Prostate gland (tissue), 2 donors: ENCODE measurements around the gene MS4A13.

Source experiments
- POLR2A ChIP-seq: fragments of 450-650 bp; IDR thresholded peaks from one replicate; pipeline ENCODE4 v1.6.1; 2016; ENCODE audit warnings: antibody characterized with exemption, mild to moderate bottlenecking
- POLR2AphosphoS5 ChIP-seq: sonication (generic); formaldehyde crosslinking; IDR thresholded peaks from one replicate; pipeline ENCODE4 v1.6.1; 2017; ENCODE audit warnings: antibody characterized with exemption
- TF ChIP-seq, protein P1 (sequence below), 4 experiments: fragments of 200-600 bp in 2 of 4; fragments of 450-650 bp in 2 of 4; sonication (generic) in 2 of 4; IDR thresholded peaks; 1 replicate in 3 of 4; 2 replicates in 1 of 4; pipeline ENCODE4 v1.5.1; 2016 to 2019; ENCODE audit warnings: antibody characterized with exemption in 4 of 4, mild to moderate bottlenecking in 2 of 4, moderate library complexity in 2 of 4

DNA sequence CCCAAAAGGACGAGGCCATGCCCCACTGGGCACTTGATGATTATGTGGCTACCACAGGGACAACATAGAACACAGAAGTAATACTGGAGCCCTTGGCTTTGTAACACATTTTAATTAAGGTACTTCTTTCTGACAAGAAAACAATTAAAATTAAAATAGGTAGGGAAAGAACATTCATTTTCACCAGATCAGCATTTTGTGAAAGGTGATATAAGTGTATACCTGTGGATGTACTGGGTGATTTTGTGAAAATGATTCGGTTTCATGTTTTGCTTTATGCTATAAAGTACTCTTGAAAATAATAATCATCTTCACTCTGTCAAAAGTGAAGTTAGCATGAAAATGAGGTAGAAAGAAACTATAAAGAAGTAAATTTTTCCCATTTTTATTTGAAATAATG is 21.7 kb upstream of the MS4A13 start:
- TF ChIP-seq, protein P1, sequence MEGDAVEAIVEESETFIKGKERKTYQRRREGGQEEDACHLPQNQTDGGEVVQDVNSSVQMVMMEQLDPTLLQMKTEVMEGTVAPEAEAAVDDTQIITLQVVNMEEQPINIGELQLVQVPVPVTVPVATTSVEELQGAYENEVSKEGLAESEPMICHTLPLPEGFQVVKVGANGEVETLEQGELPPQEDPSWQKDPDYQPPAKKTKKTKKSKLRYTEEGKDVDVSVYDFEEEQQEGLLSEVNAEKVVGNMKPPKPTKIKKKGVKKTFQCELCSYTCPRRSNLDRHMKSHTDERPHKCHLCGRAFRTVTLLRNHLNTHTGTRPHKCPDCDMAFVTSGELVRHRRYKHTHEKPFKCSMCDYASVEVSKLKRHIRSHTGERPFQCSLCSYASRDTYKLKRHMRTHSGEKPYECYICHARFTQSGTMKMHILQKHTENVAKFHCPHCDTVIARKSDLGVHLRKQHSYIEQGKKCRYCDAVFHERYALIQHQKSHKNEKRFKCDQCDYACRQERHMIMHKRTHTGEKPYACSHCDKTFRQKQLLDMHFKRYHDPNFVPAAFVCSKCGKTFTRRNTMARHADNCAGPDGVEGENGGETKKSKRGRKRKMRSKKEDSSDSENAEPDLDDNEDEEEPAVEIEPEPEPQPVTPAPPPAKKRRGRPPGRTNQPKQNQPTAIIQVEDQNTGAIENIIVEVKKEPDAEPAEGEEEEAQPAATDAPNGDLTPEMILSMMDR (IDR thresholded peaks at IDR 0.05) = no peak
- TF ChIP-seq POLR2A (no peak), POLR2AphosphoS5 (no peak)
